T-cell (primary cell): Measurements from ENCODE around the gene MOGAT1. TPM values are rescaled to one million over a fixed set of nuclear protein-coding genes. Genes with fewer than 3 reads are reported as not detected.
A peak's percentile ranks its signal among the peaks of the same experiment; 100 is the strongest.
"Not testable (repeated sequence)": the region's sequence is repeated elsewhere in the genome, so short reads cannot be mapped to it uniquely, and the experiment has no call there.

Source experiments
- ATAC-seq, 4 experiments: fragments of 200-7000 bp in 3 of 4; fragments of 150-1000 bp in 1 of 4; cut with Tn5 transposase; replicated peaks in 1 of 4; 1 replicate in 3 of 4; 2 replicates in 1 of 4; pipeline ENCODE4 v1.10.0; 2021; ENCODE audit warnings: moderate library complexity in 3 of 4, mild to moderate bottlenecking in 2 of 4, moderate number of reproducible peaks in 1 of 4
- CTCF ChIA-PET, 2 donors: fragments of 300-600 bp; sonication (Branson Sonifier 250); formaldehyde crosslinking; loops; one replicate each; lab custom pipeline; 2022; ENCODE audit warnings: antibody characterized with exemption in 2 of 2; lab: Charles Lee
- POLR2A ChIA-PET, 2 donors: fragments of 300-600 bp; sonication (Branson Sonifier 250); formaldehyde crosslinking; loops; one replicate each; lab custom pipeline; 2022; ENCODE audit warnings: antibody characterized with exemption in 2 of 2; lab: Charles Lee
- DNase-seq, 35 experiments: peaks; one replicate each; pipeline versions ENCODE4 v3.0.0 to v3.0.0-alpha.2; 2013 to 2023
- H3K27ac ChIP-seq: one replicate; pipeline ENCODE4 v1.5.1; 2013; ENCODE audit warnings: low read length
- H3K27me3 ChIP-seq, 2 experiments: replicated peaks in 1 of 2; 1 replicate in 1 of 2; 2 replicates in 1 of 2; pipeline versions ENCODE4 v1.6.1 to v1.7.0; 2013; ENCODE audit warnings: low read length in 1 of 2, mixed read lengths in 1 of 2; ENCODE audit not compliant: control insufficient read depth in 2 of 2, insufficient read depth in 2 of 2; ENCODE audit errors: extremely low read depth in 1 of 2
- H3K36me3 ChIP-seq, 2 donors: 1 replicate in 1 of 2; 2 replicates in 1 of 2; pipeline versions ENCODE4 v1.6.1 to v1.7.0; 2013; ENCODE audit warnings: low read length in 1 of 2; ENCODE audit not compliant: control insufficient read depth in 2 of 2, insufficient read depth in 1 of 2; ENCODE audit errors: extremely low read depth in 1 of 2
- H3K4me1 ChIP-seq, 2 experiments: 1 replicate in 1 of 2; 2 replicates in 1 of 2; pipeline versions ENCODE4 v1.6.1 to v1.7.0; 2013; ENCODE audit warnings: low read length in 2 of 2, mixed read lengths in 1 of 2; ENCODE audit not compliant: insufficient read depth in 2 of 2, control insufficient read depth in 1 of 2; ENCODE audit errors: extremely low read depth in 1 of 2
- H3K4me3 ChIP-seq, 2 donors: 1 replicate in 1 of 2; 2 replicates in 1 of 2; pipeline versions ENCODE4 v1.5.1 to v1.7.0; 2013; ENCODE audit warnings: mild to moderate bottlenecking in 2 of 2, low read length in 1 of 2, moderate library complexity in 1 of 2; ENCODE audit not compliant: control insufficient read depth in 1 of 2; ENCODE audit errors: extremely low read depth in 1 of 2
- H3K9me3 ChIP-seq: 2 replicates; pipeline ENCODE4 v1.7.0; 2013
- H3K27ac Mint-ChIP-seq, 2 donors: one replicate each; pipeline ENCODE4 v1.8.0; 2020 to 2021; ENCODE audit warnings: mild to moderate bottlenecking in 2 of 2, mixed read lengths in 2 of 2
- H3K27me3 Mint-ChIP-seq, 2 donors: one replicate each; pipeline ENCODE4 v1.8.0; 2021 to 2022; ENCODE audit warnings: mixed read lengths in 2 of 2
- H3K36me3 Mint-ChIP-seq: one replicate; pipeline ENCODE4 v1.8.0; 2021; ENCODE audit warnings: mixed read lengths
- H3K4me1 Mint-ChIP-seq, 3 donors: one replicate each; pipeline ENCODE4 v1.8.0; 2020 to 2022; ENCODE audit warnings: mixed read lengths in 3 of 3, mild to moderate bottlenecking in 1 of 3
- H3K4me3 Mint-ChIP-seq, 3 donors: one replicate each; pipeline ENCODE4 v1.8.0; 2020 to 2022; ENCODE audit warnings: mild to moderate bottlenecking in 3 of 3, mixed read lengths in 3 of 3, moderate library complexity in 3 of 3
- H3K9me3 Mint-ChIP-seq, 3 donors: one replicate each; pipeline ENCODE4 v1.8.0; 2020 to 2022; ENCODE audit warnings: mixed read lengths in 3 of 3
- WGBS: methylation state at CpG from one replicate; pipeline ENCODE4 v1.1.5; 2013; ENCODE audit warnings: missing lambda C conversion rate; ENCODE audit not compliant: insufficient coverage; 5-methylcytosine and 5-hydroxymethylcytosine counted together
- total RNA-seq, 35 experiments: library from RNA in 6 of 35; stranded (reverse) in 6 of 35; fragments of 120-200 nt in 1 of 35; gene quantifications; one replicate each; pipeline versions ENCODE4 v1.2.1 to v1.2.4 and lab custom pipeline; 2013 to 2026

Gene MOGAT1
- total RNA-seq, 5 donors from 2014 or later (not counting 1 experiment from before 2014, with no cell fraction given), result not detected

DNA sequence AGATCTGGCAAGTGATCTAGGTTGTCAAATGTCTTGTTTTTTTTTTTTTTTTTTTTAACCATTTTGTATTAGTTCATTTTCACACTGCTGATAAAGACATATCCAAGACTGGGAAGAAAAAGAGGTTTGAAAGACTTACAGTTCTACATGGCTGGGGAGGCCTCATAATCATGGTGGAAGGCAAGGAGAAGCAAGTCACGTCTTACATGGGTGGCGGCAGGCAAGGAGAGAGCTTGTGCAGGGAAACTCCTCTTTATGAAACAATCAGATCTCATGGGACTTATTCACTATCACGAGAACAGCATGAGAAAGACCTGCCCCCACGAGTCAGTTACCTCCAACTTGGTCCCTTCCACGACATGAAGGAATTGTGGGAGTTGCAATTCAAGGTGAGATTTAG lies 22.0 kb downstream of the MOGAT1 start:
- H3K27ac ChIP-seq, DNase-seq, H3K27me3 ChIP-seq, H3K4me3 ChIP-seq, H3K9me3 Mint-ChIP-seq, POLR2A ChIA-PET, H3K4me1 ChIP-seq, H3K27ac Mint-ChIP-seq, ATAC-seq, H3K36me3 Mint-ChIP-seq, H3K9me3 ChIP-seq, H3K4me3 Mint-ChIP-seq, H3K36me3 ChIP-seq: not testable (repeated sequence)
- WGBS, result no CpG with 5 or more reads among the region's 5 CpGs
- CTCF ChIA-PET, result interaction anchor here in 1 of 2 donors (0.7 kb wide), 1 partner anchor 16 kb away, joined by 3 read pairs; no protein-coding TSS in a partner anchor
- peaks cover 3 to 12% of the 10 kb centered on the region in 2 donors for H3K27me3 Mint-ChIP-seq
- peaks cover 5 to 10% (median 6%) of the 10 kb centered on the region in 3 donors for H3K4me1 Mint-ChIP-seq

DNA sequence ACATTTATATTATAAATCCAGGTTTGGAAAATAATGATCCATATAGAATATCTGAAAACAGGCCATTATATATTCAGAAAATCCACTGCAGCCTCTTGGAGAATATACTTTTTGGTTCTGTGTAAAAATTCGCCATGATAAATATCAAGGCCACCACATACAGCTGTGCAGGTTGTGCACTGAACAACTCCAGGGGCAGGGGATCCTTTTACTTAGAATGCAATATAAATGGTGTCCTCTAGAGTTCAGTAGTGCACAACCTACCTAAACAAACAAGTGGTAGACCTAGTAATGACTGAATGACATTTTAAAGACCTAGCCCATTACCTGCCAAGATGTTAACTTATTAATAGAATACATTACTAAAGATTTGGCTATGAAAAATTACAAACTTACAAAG lies 22.4 kb downstream of the MOGAT1 start:
- H3K27ac Mint-ChIP-seq, result no peak overlapping the region
- peaks cover 5 to 10% (median 6%) of the 10 kb centered on the region in 3 donors for H3K4me1 Mint-ChIP-seq
- no peak overlapping the region for H3K4me3 ChIP-seq
- peaks cover 0 to 5% of the 10 kb centered on the region in 2 experiments for H3K27me3 ChIP-seq
- H3K27me3 Mint-ChIP-seq, result peaks cover 3 to 12% of the 10 kb centered on the region in 2 donors
- POLR2A ChIA-PET, result no interaction called here
- DNase-seq (no peak), ATAC-seq (no peak)
- no peaks in the 10 kb centered on the region for H3K9me3 ChIP-seq
- H3K36me3 ChIP-seq, result no peaks in the 10 kb centered on the region
- H3K36me3 Mint-ChIP-seq, result no peaks in the 10 kb centered on the region
- CTCF ChIA-PET, result interaction anchor here (0.7 to 1.0 kb wide), 2 partner anchors 14 to 16 kb away, joined by 3 read pairs; no protein-coding TSS in a partner anchor
- no peak overlapping the region for H3K27ac ChIP-seq
- no peaks in the 10 kb centered on the region for H3K9me3 Mint-ChIP-seq
- H3K4me3 Mint-ChIP-seq, result no peak overlapping the region
- peaks cover 0 to 4% of the 10 kb centered on the region in 2 experiments for H3K4me1 ChIP-seq
- WGBS, result no CpG with 5 or more reads among the region's 1 CpG

DNA sequence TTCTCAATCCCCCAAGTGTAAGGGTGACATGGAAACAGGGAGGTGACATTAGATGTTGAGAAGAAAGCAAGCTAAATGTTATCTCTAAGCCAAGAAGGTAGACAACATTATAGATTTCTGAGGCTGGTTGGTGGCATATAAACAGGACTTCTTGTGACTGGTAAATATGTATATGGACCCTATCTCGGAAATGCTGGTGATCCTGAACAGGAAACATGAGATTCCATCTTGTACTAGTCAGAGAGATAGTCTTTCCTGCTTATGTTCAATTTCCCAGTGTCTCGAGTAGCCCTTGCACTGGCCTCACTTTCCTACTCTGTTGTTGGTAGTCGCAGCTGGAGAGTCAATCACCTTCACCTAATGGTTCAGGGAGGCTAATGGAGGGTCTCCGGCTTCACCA lies 26.8 kb downstream of the MOGAT1 start:
- no peak for ATAC-seq
- no peak overlapping the region for H3K27ac Mint-ChIP-seq
- H3K27me3 Mint-ChIP-seq, result peaks cover 11 to 31% of the 10 kb centered on the region in 2 donors
- Histone ChIP-seq H3K4me1 (no peaks in the 10 kb centered on the region), H3K27ac (no peak overlapping the region), H3K27me3 (peaks cover 0 to 5% of the 10 kb centered on the region in 2 experiments), H3K9me3 (no peaks in the 10 kb centered on the region), H3K36me3 (no peaks in the 10 kb centered on the region), H3K4me3 (no peak overlapping the region)
- no peak overlapping the region for H3K4me3 Mint-ChIP-seq
- no peak for DNase-seq
- peaks cover 13 to 19% (median 15%) of the 10 kb centered on the region in 3 donors for H3K4me1 Mint-ChIP-seq
- ChIA-PET CTCF (interaction anchor here (0.7 to 0.8 kb wide), 2 partner anchors 8 to 85 kb away, joined by 3 to 5 read pairs; no protein-coding TSS in a partner anchor), POLR2A (no interaction called here)
- H3K36me3 Mint-ChIP-seq, result no peaks in the 10 kb centered on the region
- no peaks in the 10 kb centered on the region for H3K9me3 Mint-ChIP-seq
- 80% methylated on average over 1 of the region's 4 CpGs for WGBS

DNA sequence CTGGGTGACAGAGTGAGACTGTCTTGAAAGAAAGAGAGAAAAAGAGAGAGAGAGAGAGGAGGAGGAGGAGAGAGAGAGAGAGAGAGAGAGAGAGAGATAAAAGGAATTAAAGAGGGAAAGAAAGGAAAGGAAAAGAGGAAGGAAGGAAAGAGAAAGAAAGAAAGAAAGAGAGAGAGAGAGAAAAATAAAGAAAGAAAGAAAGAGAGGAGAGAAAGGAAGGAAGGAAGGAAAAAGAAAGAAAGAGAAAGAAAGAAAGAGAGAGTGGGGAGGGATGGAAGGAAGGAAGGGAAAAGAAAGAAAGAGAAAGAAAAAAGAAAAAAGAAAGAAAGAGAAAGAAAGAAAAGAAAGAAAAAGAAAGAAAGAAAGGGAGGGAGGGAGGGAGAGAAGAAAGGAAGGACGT lies 29.8 kb downstream of the MOGAT1 start:
- H3K4me1 Mint-ChIP-seq, result peaks cover 7 to 14% (median 13%) of the 10 kb centered on the region in 3 donors
- POLR2A ChIA-PET, result no interaction called here
- CTCF ChIA-PET, result no interaction called here
- no peaks in the 10 kb centered on the region for H3K36me3 Mint-ChIP-seq
- no peak overlapping the region for H3K27ac Mint-ChIP-seq
- Histone ChIP-seq H3K36me3 (no peaks in the 10 kb centered on the region), H3K27ac (no peak overlapping the region), H3K4me1 (no peaks in the 10 kb centered on the region), H3K27me3 (peaks cover 0 to 11% of the 10 kb centered on the region in 2 experiments), H3K9me3 (no peaks in the 10 kb centered on the region), H3K4me3 (no peak overlapping the region)
- DNase-seq (no peak), ATAC-seq (no peak)
- peak overlapping the region in 1 of 3 donors; percentile 15 for H3K4me3 Mint-ChIP-seq
- no CpG with 5 or more reads among the region's 1 CpG for WGBS
- no peaks in the 10 kb centered on the region for H3K9me3 Mint-ChIP-seq
- H3K27me3 Mint-ChIP-seq, result peaks cover 11 to 46% of the 10 kb centered on the region in 2 donors

DNA sequence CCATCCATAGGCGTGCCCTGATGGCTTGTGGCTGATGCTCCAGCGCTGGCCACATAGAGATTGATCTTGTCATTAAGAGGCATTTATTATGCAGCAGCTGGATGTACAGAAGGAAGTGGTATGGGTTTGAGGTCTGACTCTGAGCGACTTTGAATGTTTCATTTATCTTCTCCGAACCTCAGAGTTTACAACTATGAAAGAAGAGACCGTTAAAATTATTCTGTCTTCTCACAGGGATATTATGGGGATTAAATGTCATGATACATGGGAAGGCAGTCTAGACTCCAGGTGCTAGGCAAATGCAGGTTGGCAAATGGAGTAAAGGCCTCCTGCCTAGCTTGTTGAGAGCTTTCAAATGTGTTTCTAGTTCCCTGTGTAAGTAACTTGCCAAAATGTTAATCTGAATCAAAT lies 30.3 kb downstream of the MOGAT1 start:
- H3K36me3 ChIP-seq, result no peaks in the 10 kb centered on the region
- no peak overlapping the region for H3K27ac ChIP-seq
- no peaks in the 10 kb centered on the region for H3K36me3 Mint-ChIP-seq
- ChIA-PET CTCF (no interaction called here), POLR2A (no interaction called here)
- H3K27ac Mint-ChIP-seq, result no peak overlapping the region
- peaks cover 7 to 14% (median 13%) of the 10 kb centered on the region in 3 donors for H3K4me1 Mint-ChIP-seq
- no peaks in the 10 kb centered on the region for H3K9me3 ChIP-seq
- WGBS, result no CpG with 5 or more reads among the region's 5 CpGs
- peak overlapping the region in 1 of 3 donors; percentile 15 for H3K4me3 Mint-ChIP-seq
- H3K9me3 Mint-ChIP-seq, result no peaks in the 10 kb centered on the region
- no peak overlapping the region for H3K4me3 ChIP-seq
- H3K4me1 ChIP-seq, result no peaks in the 10 kb centered on the region
- peaks cover 11 to 48% of the 10 kb centered on the region in 2 donors for H3K27me3 Mint-ChIP-seq
- DNase-seq, result peak in 2 of 35 experiments; percentile 1 to 30
- peak; percentile 48 to 76 (median 66) for ATAC-seq
- H3K27me3 ChIP-seq, result peaks cover 0 to 12% of the 10 kb centered on the region in 2 experiments

DNA sequence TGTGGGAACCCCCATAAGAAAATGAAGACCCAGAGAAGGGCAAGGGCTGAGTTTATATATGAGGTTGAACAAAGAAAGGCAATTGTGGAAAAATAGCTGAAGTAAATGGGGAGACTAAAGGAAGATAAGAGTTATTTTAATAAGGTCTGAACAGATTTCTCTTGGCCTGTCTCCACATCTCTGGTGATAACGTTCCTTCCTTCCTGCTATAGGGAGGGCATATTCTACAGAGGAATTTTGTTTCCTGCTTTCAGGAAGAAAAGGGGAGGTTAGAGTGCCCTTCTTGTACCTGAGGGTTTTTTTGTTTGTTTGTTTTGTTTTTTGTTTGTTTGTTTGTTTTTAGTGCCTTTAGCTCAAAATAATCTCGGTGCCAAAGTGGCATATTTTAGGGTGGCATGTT lies 31.6 kb downstream of the MOGAT1 start:
- peaks cover 0 to 3% of the 10 kb centered on the region in 2 experiments for H3K4me1 ChIP-seq
- H3K27ac ChIP-seq, result no peak overlapping the region
- ATAC-seq (no peak), DNase-seq (no peak)
- Mint-ChIP-seq H3K4me1 (peaks cover 9 to 15% (median 14%) of the 10 kb centered on the region in 3 donors), H3K27ac (no peak overlapping the region), H3K4me3 (no peak overlapping the region), H3K36me3 (no peaks in the 10 kb centered on the region), H3K9me3 (no peaks in the 10 kb centered on the region), H3K27me3 (peaks cover 10 to 45% of the 10 kb centered on the region in 2 donors)
- peaks cover 0 to 18% of the 10 kb centered on the region in 2 experiments for H3K27me3 ChIP-seq
- no peaks in the 10 kb centered on the region for H3K9me3 ChIP-seq
- H3K36me3 ChIP-seq, result no peaks in the 10 kb centered on the region
- POLR2A ChIA-PET, result no interaction called here
- no peak overlapping the region for H3K4me3 ChIP-seq
- CTCF ChIA-PET, result interaction anchor here in 1 of 2 donors (0.5 kb wide), 1 partner anchor 50 kb away, joined by 3 read pairs; no protein-coding TSS in a partner anchor
- 60% methylated on average over 1 of the region's 2 CpGs for WGBS
